ENCODE results near the gene LCNL1. TPM values are rescaled to one million over a fixed set of nuclear protein-coding genes. Genes with fewer than 3 reads are reported as not detected.

The LCNL1 gene
- total RNA-seq, 1 experiment from 2014 or later = 0.82 TPM

- H3K27me3 ChIP-seq (ENCODE audit: control insufficient read depth, insufficient read depth, low read length) = no peaks in the 10 kb centered on the region
- ATAC-seq (no peak), DNase-seq (ENCODE audit: low read depth, low spot score) (no peak)
- ChIA-PET CTCF (interaction anchor here (0.5 to 0.9 kb wide), 2 partner anchors 28 to 67 kb away, joined by 5 to 10 read pairs; no protein-coding TSS in a partner anchor), POLR2A (no interaction called here)
- no peak overlapping the region for H3K27ac ChIP-seq (ENCODE audit: low read length)
- no peak for TF ChIP-seq CTCF (IDR thresholded peaks at IDR 0.05)
- TF ChIP-seq REST (IDR thresholded peaks at IDR 0.05; ENCODE audit: insufficient read depth in 1 of 2, low read depth in 2 of 2, low read length in 1 of 2) = no peak
- TF ChIP-seq POLR2AphosphoS5 (IDR thresholded peaks at IDR 0.05; ENCODE audit: low read depth, low read length) = no peak
- no peak for TF ChIP-seq TCF7L2 (IDR thresholded peaks at IDR 0.05; ENCODE audit: low read depth, low read length)
- TF ChIP-seq SIN3A (IDR thresholded peaks at IDR 0.05; ENCODE audit: borderline replicate concordance, insufficient read depth, low read depth, low read length) = no peak
- intact Hi-C loops (cut with micrococcal nuclease; ENCODE audit: unreplicated experiment) (no loop called here), in situ Hi-C loops (cut with HindIII; ENCODE audit: low pct_unique_long_range_greater_than_20kb, low sequenced_read_pairs) (no loop called here)
- no peaks in the 10 kb centered on the region for H3K4me1 ChIP-seq (ENCODE audit: control insufficient read depth, insufficient read depth, low read length)
- no TSS peak for BruUV-seq (replicated peaks)
- H3K9me3 ChIP-seq (ENCODE audit: control insufficient read depth, insufficient read depth, low read depth, low read length) = no peaks in the 10 kb centered on the region
- H3K36me3 ChIP-seq (ENCODE audit: control insufficient read depth, insufficient read depth, low read length) = no peaks in the 10 kb centered on the region
- no peak overlapping the region for H3K4me3 ChIP-seq (ENCODE audit: low read depth in 2 of 2, low read length in 2 of 2)
Observed at GRCh38 chr9:136975644-136976043, 7.1 kb upstream of the LCNL1 start.

GRCh38 chr9:136977223-136977622, 5.6 kb upstream of the LCNL1 start, which contains the start of gene PTGDS:
PTGDS (plus strand) TSS chr9:136977504; CDS start chr9:136977579, 75 bp downstream.
- no peaks in the 10 kb centered on the region for H3K4me1 ChIP-seq (ENCODE audit: control insufficient read depth, insufficient read depth, low read length)
- no peaks in the 10 kb centered on the region for H3K36me3 ChIP-seq (ENCODE audit: control insufficient read depth, insufficient read depth, low read length)
- intact Hi-C loops (cut with micrococcal nuclease; ENCODE audit: unreplicated experiment) (no loop called here), in situ Hi-C loops (cut with HindIII; ENCODE audit: low pct_unique_long_range_greater_than_20kb, low sequenced_read_pairs) (no loop called here)
- ChIA-PET POLR2A (no interaction called here), CTCF (no interaction called here)
- H3K9me3 ChIP-seq (ENCODE audit: control insufficient read depth, insufficient read depth, low read depth, low read length) = no peaks in the 10 kb centered on the region
- DNase-seq (ENCODE audit: low read depth, low spot score) (no peak), ATAC-seq (peak; percentile 12)
- no TSS peak for BruUV-seq (replicated peaks)
- H3K27me3 ChIP-seq (ENCODE audit: control insufficient read depth, insufficient read depth, low read length) = no peaks in the 10 kb centered on the region
- H3K4me3 ChIP-seq (ENCODE audit: low read depth in 2 of 2, low read length in 2 of 2) = peak within 1 kb of the TSS; percentile 51 to 54
- TF ChIP-seq TCF7L2 (IDR thresholded peaks at IDR 0.05; ENCODE audit: low read depth, low read length) (no peak), SIN3A (IDR thresholded peaks at IDR 0.05; ENCODE audit: borderline replicate concordance, insufficient read depth, low read depth, low read length) (no peak), POLR2AphosphoS5 (IDR thresholded peaks at IDR 0.05; ENCODE audit: low read depth, low read length) (no peak), REST (IDR thresholded peaks at IDR 0.05; ENCODE audit: insufficient read depth in 1 of 2, low read depth in 2 of 2, low read length in 1 of 2) (no peak)
- H3K27ac ChIP-seq (ENCODE audit: low read length) = no peak within 1 kb of the TSS

All from Panc1 (cell line).